GM18498 (cell line): ENCODE results near the gene PHTF1.
A peak's percentile ranks its signal among the peaks of the same experiment; 100 is the strongest.

Experiments used
- ATAC-seq: cut with Tn5 transposase; IDR thresholded peaks from one replicate; pipeline ENCODE4 v1.9.1; 2021; ENCODE audit warnings: mild to moderate bottlenecking, moderate library complexity; ENCODE audit not compliant: unreplicated experiment

The PHTF1 gene

DNA sequence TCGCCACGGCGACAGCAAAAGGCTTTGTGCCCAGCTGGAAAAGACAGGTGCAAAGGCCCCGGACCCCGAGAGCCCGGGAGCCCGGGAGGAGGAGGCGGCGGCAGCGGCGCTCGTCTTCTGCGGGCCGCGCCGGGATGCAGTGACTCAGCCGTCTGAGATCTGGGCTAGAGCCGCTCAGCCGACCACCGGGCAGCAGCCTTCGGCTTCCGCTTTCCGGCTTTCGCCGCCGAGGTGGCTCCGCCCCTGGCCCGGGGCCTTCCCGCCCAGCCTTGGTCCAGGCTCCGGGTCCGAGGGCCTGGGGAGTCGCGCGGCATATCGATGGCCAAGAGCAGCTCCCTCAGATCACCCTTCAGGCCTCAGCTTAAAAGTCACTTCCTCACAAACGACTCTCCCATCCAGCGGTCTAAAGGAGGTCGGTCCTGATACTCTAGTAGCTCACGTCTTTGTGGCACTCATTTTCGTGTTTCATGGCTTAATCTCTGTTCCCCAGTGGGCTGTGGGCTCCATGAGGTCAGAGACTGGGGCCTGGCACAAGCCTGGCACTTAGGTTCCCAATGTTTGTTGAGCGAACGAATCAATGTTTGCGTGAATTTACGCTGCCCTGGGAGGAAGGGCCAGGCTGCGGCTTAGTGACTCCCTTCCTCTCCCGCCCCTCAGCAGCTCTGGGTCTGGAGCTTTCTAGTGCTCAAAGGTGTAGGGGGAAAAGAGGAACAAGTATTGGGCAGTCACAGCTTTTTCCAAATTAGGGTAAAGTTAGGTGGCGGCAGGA, at the start of gene PHTF1:
TSS of gene PHTF1 (minus strand) at position 154 of the 769 bp plus-strand sequence. CDS start 783 bp downstream, outside the sequence.
- peak; percentile 89 for ATAC-seq

- ATAC-seq, result no peak
Measured at GRCh38 chr1:113808450-113809195, 49.3 kb upstream of the PHTF1 start.

- ATAC-seq, result no peak
Measured at GRCh38 chr1:113805639-113806038, 46.4 kb upstream of the PHTF1 start.

- no peak for ATAC-seq
Measured at GRCh38 chr1:113805256-113805531, 45.9 kb upstream of the PHTF1 start.

DNA sequence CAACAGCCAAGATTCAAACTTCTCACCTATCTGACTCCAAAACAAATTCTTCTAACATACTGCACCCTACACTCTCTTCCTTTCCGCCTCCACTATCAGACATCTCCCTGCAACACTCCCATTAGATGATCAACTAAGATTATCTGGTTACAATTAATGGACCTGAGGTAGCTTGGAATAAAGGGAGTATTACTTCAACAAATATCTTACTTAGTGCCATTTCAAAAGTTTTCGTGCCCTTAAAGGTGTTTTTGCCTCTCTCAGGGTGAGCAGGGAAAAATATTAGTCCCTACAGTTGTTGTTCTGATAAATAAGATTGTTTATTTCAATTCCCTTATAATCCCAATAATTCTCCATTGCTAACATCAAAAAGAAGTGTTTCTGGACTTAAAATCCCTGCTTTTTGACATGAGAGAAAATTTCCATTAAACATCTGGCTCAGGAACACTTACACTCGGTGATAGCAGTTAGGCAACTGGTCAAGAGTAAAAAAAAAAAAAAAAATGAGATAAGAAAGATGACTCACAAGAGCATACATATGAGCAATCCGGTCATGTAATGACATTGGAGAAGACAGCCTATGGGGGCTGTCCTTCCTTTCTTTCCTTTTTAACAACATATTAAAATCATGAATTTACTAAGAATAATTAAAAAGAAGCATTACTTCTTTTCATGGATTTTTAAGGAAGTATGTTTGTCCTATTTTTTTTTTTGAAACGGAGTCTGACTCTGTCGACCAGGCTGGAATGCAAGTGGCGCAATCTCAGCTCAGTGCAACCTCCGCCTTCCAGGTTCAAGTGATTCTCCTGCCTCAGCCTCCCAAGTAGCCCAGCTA, 45.4 kb upstream of the PHTF1 start:
- no peak for ATAC-seq

GRCh38 chr1:113802367-113803007, 43.2 kb upstream of the PHTF1 start:
- no peak for ATAC-seq

DNA sequence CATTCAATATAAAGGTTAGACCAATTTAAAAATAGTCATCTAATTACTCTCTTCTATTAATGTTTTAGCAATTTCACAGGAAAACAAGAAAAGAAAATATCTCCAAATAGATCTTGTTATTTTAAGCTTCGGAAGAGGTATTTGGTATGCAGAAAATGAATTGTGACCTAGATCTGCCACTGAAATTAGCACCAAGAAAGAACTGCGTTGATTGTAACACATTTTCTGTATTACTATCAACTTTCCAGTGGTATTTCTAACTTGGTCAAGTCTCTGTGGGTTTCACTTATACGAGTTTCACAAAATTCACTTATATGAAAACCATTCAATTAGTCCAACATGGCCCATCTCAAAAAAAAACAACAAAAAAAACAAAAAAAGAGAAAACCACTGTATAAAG, 41.2 kb upstream of the PHTF1 start:
- no peak for ATAC-seq

- ATAC-seq, result no peak
Measured at GRCh38 chr1:113797472-113797871, 38.2 kb upstream of the PHTF1 start.

DNA sequence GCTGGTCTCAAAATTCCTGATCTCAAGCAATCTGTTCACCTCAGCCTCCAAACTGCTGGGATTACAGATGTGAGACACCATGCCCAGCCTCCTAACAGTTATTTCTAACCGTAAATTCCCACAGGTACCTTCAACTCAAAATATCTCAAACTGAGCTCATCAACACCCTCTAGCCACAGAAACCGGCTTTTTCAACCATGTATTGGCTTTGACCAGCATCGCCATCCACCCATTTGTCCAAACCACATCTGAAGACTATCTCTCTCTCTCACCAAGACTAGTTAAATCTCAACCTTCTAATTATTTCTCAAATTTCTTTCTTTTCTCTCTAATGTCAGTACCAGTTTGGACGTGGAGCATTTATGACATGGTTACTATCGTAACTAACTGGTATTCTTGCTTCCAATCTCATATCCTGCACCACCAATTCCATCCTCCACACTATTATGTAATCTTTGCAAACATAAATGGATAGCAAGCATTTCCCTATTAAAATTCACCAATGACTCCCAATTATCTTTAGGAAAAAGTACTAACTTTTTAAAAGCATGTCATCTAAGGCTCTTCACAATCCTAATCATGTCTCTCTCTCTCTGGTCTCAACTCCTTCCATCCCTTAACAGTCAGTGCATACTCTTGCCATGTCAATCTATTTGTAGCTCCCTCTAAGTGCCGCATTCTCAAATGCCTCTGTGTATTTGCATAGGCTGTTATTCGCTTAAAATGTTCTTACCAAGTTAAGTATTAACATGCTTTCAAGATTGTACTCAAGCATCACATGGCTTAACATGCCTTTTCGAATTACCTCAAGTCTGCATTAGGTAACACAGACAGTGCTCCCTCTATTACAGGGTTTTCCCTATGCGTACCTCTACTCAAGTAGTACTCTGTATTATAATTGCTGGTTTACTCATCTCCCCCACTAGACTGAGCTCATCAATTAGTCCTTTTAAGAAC, 34.9 kb upstream of the PHTF1 start:
- no peak for ATAC-seq

DNA sequence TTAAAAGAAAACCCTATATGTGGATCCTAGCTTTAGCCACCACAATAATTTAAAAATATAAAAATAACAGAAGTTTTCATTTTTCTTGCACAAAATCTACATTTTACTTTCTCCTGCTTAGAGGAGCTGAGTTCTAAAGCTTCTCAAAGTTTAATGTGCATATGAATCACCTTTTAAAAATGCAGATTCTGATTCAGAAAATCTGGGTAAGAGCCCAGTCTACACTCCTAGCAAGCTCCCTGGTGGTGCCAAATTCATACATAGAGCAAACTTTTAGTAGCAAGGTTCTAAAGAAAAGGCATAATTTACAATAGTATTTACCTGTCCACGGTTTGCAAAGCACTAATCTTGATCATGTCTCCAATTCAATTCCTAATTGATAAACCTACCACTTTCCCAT, 33.7 kb upstream of the PHTF1 start:
- ATAC-seq, result no peak

DNA sequence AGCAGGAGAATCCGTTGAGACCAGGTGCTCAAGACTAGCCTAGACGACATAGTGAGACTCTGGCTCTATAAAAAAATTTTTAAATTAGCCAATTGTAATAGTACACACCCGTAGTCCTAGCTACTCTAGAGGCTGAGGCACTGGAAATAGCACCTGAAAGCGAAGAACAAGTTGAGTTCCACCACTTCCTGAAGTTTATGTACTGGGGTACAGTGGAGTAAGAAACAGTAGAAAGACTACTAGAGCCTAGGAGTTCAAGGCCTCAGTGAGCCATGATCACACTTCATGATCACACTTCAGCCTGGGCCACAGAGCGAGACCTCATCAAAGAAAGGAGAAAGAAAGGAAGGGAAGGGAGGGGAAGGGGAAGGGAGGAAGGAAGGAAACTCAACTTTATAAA, 33.2 kb upstream of the PHTF1 start:
- ATAC-seq, result peak; percentile 81

GRCh38 chr1:113788802-113789201, 29.5 kb upstream of the PHTF1 start:
- no peak for ATAC-seq

DNA sequence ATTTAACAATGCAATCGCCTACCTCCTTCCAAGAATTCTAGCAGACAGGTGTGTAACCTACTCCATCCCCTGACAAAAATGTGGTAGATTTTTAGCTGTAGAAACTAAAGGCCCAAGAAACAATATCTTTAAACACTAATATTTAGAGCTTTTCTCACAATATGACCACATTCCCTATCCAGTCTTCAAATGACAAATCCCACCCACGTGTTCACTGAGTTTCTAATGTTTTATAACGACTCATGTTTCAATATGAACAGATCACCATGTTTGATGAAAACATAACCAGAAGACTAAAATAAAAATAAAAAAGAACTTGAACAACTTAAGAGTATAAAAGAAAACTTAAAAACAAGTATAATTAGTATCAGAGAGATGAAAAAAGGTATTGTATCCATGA, 28.4 kb upstream of the PHTF1 start:
- no peak for ATAC-seq

DNA sequence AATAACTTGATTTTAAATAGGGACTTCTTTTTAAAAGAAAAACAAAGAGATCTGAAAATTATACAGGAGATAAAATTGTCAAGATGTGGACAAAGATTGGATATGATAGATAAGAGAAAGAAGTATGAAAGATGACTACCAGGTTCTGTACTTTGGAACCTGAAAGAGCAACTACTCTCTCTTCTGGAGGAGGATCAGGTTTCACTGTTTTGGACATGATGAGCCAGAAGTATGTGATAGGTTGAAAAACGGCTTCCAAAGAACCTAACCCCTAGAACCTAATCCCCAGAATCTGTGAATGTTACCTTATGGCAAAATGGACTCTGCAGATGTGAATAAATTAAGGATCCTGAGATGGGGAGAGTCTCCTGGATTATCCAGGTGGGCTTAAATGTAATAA, 26.8 kb upstream of the PHTF1 start:
- no peak for ATAC-seq

DNA sequence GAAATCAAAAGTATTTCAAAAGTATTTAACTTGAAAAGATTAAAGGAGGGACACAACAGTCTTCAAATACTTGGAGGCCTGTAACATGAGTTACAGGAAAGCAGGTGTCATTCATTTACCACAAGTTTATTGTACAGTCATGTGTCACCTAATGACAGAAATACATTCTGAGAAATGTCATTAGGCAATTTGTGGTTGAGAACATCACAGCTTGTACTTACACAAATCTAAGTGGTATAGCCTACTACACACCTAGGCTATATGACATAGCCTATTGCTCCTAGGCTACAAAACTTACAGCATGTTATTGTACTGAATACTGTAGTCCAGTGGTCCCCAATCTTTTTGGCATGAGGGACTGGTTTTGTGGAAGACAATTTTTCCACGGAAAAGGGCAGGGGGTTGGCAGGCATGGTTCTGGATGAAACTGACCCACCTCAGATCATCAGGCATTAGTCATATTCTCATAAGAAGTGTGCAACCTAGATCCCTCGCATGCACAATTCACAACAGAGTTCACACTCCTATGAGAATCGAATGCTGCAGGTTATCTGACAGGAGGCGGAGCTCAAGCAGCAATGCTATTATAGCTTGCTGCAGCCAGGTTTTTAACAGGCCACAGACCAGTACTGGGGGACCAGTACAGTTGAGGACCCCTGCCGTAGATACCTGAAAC, 25.0 kb upstream of the PHTF1 start:
- ATAC-seq, result peak; percentile 66

DNA sequence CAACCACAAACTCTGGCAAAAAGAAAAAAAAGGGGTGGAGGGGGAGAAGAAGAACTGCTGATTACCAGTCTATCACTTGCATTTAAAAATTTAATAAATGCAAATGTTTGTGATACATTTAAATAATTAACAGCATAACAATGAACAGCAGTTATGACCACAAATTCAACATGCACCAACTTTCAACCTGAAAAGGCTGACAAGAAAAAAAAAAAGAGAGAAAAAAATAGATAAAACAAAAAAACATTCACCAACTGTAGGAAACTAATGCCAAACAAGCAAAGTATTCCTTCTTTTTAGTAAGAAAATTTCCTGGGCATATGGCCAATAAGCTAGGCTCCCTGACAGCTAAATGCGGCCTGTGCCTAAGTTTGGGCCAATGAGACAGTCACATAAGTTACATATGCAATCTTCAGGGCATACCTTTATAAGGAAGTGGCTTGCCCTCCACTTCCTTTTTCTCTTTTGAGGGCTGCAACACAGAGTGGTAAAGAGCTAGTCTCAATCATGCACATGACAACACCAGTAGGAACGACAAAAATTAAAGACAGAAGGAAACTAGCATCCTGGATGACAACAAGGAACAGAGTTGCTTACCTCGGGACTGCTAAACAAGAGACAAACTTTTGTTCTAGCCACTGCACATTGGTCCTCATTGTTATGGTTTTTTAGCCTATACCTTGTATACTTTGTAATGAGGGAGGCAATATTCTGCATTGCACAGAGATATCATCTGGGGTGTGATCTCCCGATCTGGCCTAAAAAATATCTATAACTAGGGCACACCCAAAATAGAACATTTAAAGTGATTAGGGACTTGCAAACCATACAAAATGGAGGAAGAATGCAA, 24.2 kb upstream of the PHTF1 start:
- peak; percentile 83 for ATAC-seq

- ATAC-seq, result no peak
Measured at GRCh38 chr1:113782406-113782805, 23.1 kb upstream of the PHTF1 start.

DNA sequence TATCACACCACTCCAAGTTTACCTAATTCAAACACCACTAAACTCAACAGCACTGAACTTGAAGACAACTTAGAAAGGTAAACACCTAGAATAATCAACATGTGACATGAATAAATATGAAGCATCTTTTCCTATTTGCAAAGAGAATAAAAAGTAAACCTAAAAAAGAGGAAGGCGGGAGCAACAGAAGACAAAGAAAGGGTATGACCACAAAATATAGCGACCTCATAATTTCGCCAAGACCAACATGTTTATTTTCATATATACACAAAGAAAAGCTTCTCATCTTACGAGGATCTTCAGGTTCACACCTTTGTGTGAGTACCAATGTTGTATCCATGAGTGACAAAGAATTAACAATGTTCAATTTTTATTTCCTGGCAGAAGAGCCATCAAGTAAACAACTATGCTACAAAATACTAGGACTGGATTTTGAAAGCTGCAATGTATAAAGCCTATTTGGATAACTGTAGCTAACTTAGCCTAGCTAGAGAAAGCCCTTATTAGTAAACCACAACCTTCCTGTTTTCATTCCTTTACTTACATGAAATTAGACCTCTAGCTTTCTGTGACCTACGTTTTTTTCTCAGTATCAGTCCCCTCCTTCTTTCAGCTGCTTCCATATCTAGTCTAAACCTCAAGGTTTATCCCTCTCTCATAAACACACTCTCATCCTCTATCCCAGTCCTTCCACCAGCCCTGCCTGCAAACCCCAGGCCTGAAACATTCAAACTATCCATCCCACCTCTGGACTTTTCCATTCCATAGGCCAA, 21.3 kb upstream of the PHTF1 start:
- peak; percentile 50 for ATAC-seq
